K562 (cell line): ENCODE measurements around the gene MYL4. TPM values are rescaled to one million over a fixed set of nuclear protein-coding genes. Genes with fewer than 3 reads are reported as not detected.

Experiments used
- AFF4 ChIP-seq: sonication (generic); formaldehyde crosslinking; IDR thresholded peaks from 2 replicates; pipeline ENCODE4 v1.8.0; 2023; ENCODE audit warnings: mild to moderate bottlenecking, missing genetic modification reagents
- CBX2 ChIP-seq: fragments of 200-600 bp; sonication (generic); IDR thresholded peaks from one replicate; pipeline ENCODE4 v1.6.1; 2012; ENCODE audit warnings: mild to moderate bottlenecking, low read length, inconsistent platforms; ENCODE audit not compliant: insufficient read depth, poor library complexity, severe bottlenecking
- DPF2 ChIP-seq: fragments of 450-650 bp; IDR thresholded peaks from 2 replicates; pipeline ENCODE4 v1.6.1; 2016
- HMGN3 ChIP-seq: IDR thresholded peaks from 2 replicates; pipeline ENCODE4 v1.6.1; 2011; ENCODE audit warnings: borderline replicate concordance, low read depth, mild to moderate bottlenecking, mixed read lengths, low read length; ENCODE audit not compliant: insufficient read length; ENCODE audit errors: extremely low read depth
- MED1 ChIP-seq: sonication (generic); formaldehyde crosslinking; IDR thresholded peaks from 2 replicates; pipeline ENCODE4 v1.8.1; 2023; ENCODE audit warnings: missing genetic modification reagents, borderline replicate concordance
- SIN3A ChIP-seq, 2 experiments: fragments of 150-350 bp in 1 of 2; IDR thresholded peaks; 2 replicates each; pipeline ENCODE4 v1.6.1; 2011 to 2016; ENCODE audit warnings: borderline replicate concordance in 2 of 2, low read depth in 2 of 2, low read length in 2 of 2, mild to moderate bottlenecking in 2 of 2, moderate library complexity in 2 of 2; ENCODE audit not compliant: control insufficient read depth in 1 of 2
- ZNF184 ChIP-seq: sonication (generic); formaldehyde crosslinking; IDR thresholded peaks from 2 replicates; pipeline ENCODE4 v1.5.0; 2020; ENCODE audit warnings: missing genetic modification reagents
- ZNF707 ChIP-seq: fragments of 250-450 bp; sonication (Bioruptor Pico); conservative IDR thresholded peaks from 2 replicates; pipeline ENCODE4 v1.8.0; 2022; ENCODE audit warnings: inconsistent platforms, mild to moderate bottlenecking, moderate library complexity
- polyA plus RNA-seq, 8 experiments: library from polyadenylated mRNA; depleted of rRNA in 4 of 8; stranded (reverse) in 5 of 8; unstranded in 3 of 8; fragments of >200 nt; fragmentation: Nextera tagmentation in 2 of 8; fragmentation: Illumina TruSeq in 1 of 8; extraction: Ambion mirVana in 2 of 8; extraction: Trizol in 1 of 8; gene quantifications; 2 replicates each; pipeline versions ENCODE4 v1.2.1 to v1.2.3, GENCODE V29; 2011 to 2014; ENCODE audit warnings: inconsistent platforms in 1 of 8, missing spikeins in 1 of 8
- total RNA-seq, 7 experiments: library from RNA; depleted of rRNA in 6 of 7; stranded (reverse); fragments of >200 nt in 6 of 7; fragmentation: Illumina TruSeq in 2 of 7; extraction: Trizol in 2 of 7; gene quantifications; 2 replicates each; pipeline versions ENCODE4 v1.2.1 to v1.2.3, GENCODE V29; 2011 to 2021; ENCODE audit warnings: low replicate concordance in 1 of 7
- TF ChIP-seq, protein P1 (sequence below): fragments of 450-650 bp; IDR thresholded peaks from 2 replicates; pipeline ENCODE4 v1.6.1; 2016
- TF ChIP-seq, protein P2 (sequence below): fragments of 450-650 bp; IDR thresholded peaks from 2 replicates; pipeline ENCODE4 v1.6.1; 2017; ENCODE audit warnings: antibody characterized with exemption, mild to moderate bottlenecking
- TF ChIP-seq, protein P3 (sequence below): sonication (generic); formaldehyde crosslinking; IDR thresholded peaks from 2 replicates; pipeline ENCODE4 v1.8.1; 2022; ENCODE audit warnings: missing genetic modification reagents
- TF ChIP-seq, protein P4 (sequence below): fragments of 250-450 bp; sonication (Bioruptor Pico); IDR thresholded peaks from 2 replicates; pipeline ENCODE4 v1.9.0; 2021; ENCODE audit warnings: mild to moderate bottlenecking, inconsistent platforms

Gene MYL4
- total and polyA plus RNA-seq, 9 of the 15 experiments (the other 6 are each of a cell fraction or from before 2014, with no cell fraction given): 117 to 423 (median 221) TPM

GRCh38 chr17:47188876-47189731 lies 20.0 kb upstream of the MYL4 start, which contains the start of gene CDC27 (continued):
- TF ChIP-seq ZNF707 (no peak), AFF4 (CRISPR knock-in tag) (0 out of 2 replicates have a peak, but pooled peaks have one; percentile 63), MED1 (CRISPR knock-in tag) (no peak), HMGN3 (peak; percentile 95), SIN3A (IDR thresholded peaks at IDR 0.05; ENCODE audit: borderline replicate concordance in 2 of 2, control insufficient read depth in 1 of 2, low read depth in 2 of 2, low read length in 2 of 2) (peak in 1 of 2 experiments; percentile 22; a peak in 2 of 4 replicates), DPF2 (peak; percentile 81), CBX2 (no peak), ZNF184 (CRISPR knock-in tag) (no peak)
- TF ChIP-seq, protein P1, sequence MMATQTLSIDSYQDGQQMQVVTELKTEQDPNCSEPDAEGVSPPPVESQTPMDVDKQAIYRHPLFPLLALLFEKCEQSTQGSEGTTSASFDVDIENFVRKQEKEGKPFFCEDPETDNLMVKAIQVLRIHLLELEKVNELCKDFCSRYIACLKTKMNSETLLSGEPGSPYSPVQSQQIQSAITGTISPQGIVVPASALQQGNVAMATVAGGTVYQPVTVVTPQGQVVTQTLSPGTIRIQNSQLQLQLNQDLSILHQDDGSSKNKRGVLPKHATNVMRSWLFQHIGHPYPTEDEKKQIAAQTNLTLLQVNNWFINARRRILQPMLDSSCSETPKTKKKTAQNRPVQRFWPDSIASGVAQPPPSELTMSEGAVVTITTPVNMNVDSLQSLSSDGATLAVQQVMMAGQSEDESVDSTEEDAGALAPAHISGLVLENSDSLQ: peak; percentile 69
- TF ChIP-seq, protein P2, sequence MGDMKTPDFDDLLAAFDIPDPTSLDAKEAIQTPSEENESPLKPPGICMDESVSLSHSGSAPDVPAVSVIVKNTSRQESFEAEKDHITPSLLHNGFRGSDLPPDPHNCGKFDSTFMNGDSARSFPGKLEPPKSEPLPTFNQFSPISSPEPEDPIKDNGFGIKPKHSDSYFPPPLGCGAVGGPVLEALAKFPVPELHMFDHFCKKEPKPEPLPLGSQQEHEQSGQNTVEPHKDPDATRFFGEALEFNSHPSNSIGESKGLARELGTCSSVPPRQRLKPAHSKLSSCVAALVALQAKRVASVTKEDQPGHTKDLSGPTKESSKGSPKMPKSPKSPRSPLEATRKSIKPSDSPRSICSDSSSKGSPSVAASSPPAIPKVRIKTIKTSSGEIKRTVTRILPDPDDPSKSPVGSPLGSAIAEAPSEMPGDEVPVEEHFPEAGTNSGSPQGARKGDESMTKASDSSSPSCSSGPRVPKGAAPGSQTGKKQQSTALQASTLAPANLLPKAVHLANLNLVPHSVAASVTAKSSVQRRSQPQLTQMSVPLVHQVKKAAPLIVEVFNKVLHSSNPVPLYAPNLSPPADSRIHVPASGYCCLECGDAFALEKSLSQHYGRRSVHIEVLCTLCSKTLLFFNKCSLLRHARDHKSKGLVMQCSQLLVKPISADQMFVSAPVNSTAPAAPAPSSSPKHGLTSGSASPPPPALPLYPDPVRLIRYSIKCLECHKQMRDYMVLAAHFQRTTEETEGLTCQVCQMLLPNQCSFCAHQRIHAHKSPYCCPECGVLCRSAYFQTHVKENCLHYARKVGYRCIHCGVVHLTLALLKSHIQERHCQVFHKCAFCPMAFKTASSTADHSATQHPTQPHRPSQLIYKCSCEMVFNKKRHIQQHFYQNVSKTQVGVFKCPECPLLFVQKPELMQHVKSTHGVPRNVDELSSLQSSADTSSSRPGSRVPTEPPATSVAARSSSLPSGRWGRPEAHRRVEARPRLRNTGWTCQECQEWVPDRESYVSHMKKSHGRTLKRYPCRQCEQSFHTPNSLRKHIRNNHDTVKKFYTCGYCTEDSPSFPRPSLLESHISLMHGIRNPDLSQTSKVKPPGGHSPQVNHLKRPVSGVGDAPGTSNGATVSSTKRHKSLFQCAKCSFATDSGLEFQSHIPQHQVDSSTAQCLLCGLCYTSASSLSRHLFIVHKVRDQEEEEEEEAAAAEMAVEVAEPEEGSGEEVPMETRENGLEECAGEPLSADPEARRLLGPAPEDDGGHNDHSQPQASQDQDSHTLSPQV: peak; percentile 73
- TF ChIP-seq, protein P3, sequence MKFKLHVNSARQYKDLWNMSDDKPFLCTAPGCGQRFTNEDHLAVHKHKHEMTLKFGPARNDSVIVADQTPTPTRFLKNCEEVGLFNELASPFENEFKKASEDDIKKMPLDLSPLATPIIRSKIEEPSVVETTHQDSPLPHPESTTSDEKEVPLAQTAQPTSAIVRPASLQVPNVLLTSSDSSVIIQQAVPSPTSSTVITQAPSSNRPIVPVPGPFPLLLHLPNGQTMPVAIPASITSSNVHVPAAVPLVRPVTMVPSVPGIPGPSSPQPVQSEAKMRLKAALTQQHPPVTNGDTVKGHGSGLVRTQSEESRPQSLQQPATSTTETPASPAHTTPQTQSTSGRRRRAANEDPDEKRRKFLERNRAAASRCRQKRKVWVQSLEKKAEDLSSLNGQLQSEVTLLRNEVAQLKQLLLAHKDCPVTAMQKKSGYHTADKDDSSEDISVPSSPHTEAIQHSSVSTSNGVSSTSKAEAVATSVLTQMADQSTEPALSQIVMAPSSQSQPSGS (CRISPR knock-in tag): no peak
- TF ChIP-seq, protein P4, sequence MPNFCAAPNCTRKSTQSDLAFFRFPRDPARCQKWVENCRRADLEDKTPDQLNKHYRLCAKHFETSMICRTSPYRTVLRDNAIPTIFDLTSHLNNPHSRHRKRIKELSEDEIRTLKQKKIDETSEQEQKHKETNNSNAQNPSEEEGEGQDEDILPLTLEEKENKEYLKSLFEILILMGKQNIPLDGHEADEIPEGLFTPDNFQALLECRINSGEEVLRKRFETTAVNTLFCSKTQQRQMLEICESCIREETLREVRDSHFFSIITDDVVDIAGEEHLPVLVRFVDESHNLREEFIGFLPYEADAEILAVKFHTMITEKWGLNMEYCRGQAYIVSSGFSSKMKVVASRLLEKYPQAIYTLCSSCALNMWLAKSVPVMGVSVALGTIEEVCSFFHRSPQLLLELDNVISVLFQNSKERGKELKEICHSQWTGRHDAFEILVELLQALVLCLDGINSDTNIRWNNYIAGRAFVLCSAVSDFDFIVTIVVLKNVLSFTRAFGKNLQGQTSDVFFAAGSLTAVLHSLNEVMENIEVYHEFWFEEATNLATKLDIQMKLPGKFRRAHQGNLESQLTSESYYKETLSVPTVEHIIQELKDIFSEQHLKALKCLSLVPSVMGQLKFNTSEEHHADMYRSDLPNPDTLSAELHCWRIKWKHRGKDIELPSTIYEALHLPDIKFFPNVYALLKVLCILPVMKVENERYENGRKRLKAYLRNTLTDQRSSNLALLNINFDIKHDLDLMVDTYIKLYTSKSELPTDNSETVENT (CRISPR knock-in tag): peak; percentile 66; the same call in 1 of the 2 replicates
